Measurements from ENCODE around the gene KIF1A.

GRCh38 chr2:240737958-240738357 is 82.1 kb downstream of the KIF1A start:
- TF ChIP-seq CTCF (IDR thresholded peaks at IDR 0.05 in 2 of 3, conservative IDR thresholded peaks at IDR 0.05 in 1 of 3; ENCODE audit: control insufficient read depth in 2 of 3, extremely low read depth in 1 of 3, insufficient read depth in 1 of 3, low read depth in 3 of 3, low read length in 3 of 3) (no peak), BRCA1 (IDR thresholded peaks at IDR 0.05; ENCODE audit: low read depth, low read length) (no peak), BCL3 (IDR thresholded peaks at IDR 0.05; ENCODE audit: borderline replicate concordance, insufficient read depth, low read depth, low read length, poor library complexity, severe bottlenecking) (no peak), PBX3 (IDR thresholded peaks at IDR 0.05; ENCODE audit: insufficient replicate concordance, low read depth, low read length) (no peak), ZNF207 (IDR thresholded peaks at IDR 0.05; ENCODE audit: borderline replicate concordance) (no peak), SREBF2 (IDR thresholded peaks at IDR 0.05; ENCODE audit: low read length) (no peak), PML (IDR thresholded peaks at IDR 0.05; ENCODE audit: low read length) (no peak), EZH2 (IDR thresholded peaks at IDR 0.05; ENCODE audit: borderline replicate concordance, control insufficient read depth, low read depth, low read length) (no peak)
